GM12874 (cell line): ENCODE measurements around the gene E2F4.

Experiments used
- CTCF ChIP-seq: IDR thresholded peaks from 2 replicates; pipeline ENCODE4 v1.5.1; 2011; ENCODE audit warnings: low read depth, mild to moderate bottlenecking, control low read depth, low read length, moderate library complexity; ENCODE audit not compliant: insufficient read depth

Gene E2F4

GRCh38 chr16:67185651-67186134 lies 6.3 kb upstream of the E2F4 start:
- no peak for TF ChIP-seq CTCF

GRCh38 chr16:67186550-67186950 lies 5.4 kb upstream of the E2F4 start:
- TF ChIP-seq CTCF = no peak

DNA sequence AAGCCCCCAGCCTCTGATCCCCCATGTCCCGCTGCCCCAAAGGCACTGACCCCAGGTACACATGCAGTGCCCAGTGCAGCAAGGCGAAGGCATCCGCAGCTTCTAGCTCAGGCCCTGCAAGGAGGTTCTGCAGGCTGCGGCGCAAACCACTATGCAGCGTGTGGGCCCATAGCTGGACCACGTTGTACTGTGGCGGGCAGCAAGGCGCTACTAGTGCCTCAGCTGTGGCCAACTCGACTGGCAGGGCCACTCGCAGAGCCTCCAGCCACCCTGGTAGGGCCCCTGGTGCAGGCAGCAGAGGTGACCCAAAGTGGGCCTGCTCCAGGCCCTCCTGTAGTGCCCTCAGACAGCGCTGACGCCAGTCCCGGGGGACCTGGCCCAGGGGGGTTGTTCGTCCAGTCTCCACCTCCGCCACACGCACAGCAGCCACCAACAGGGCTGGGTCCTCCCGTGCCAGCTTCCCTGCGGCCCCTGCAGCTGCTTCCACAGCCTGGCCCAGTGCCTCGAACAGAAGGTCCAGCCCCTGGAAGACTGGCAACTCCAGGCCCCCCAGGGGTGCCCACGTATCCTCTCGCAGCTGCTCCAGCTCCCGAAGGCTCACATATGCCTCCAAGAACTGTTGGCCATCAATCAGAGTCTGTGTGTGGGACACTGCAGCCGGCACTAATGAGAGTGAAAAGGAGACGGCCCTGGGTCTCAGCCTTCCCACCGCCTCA lies 4.6 kb upstream of the E2F4 start:
- TF ChIP-seq CTCF = no peak

- TF ChIP-seq CTCF = no peak
Measured at GRCh38 chr16:67188323-67188722, 3.6 kb upstream of the E2F4 start.

- no peak for TF ChIP-seq CTCF
Measured at GRCh38 chr16:67188798-67189197, 3.2 kb upstream of the E2F4 start.

GRCh38 chr16:67190041-67190440 lies 1.9 kb upstream of the E2F4 start, which contains the start of gene EXOC3L1:
TSS of gene EXOC3L1 (minus strand) at chr16:67190136. CDS start at chr16:67189676, 460 bp downstream.
- TF ChIP-seq CTCF = no peak

DNA sequence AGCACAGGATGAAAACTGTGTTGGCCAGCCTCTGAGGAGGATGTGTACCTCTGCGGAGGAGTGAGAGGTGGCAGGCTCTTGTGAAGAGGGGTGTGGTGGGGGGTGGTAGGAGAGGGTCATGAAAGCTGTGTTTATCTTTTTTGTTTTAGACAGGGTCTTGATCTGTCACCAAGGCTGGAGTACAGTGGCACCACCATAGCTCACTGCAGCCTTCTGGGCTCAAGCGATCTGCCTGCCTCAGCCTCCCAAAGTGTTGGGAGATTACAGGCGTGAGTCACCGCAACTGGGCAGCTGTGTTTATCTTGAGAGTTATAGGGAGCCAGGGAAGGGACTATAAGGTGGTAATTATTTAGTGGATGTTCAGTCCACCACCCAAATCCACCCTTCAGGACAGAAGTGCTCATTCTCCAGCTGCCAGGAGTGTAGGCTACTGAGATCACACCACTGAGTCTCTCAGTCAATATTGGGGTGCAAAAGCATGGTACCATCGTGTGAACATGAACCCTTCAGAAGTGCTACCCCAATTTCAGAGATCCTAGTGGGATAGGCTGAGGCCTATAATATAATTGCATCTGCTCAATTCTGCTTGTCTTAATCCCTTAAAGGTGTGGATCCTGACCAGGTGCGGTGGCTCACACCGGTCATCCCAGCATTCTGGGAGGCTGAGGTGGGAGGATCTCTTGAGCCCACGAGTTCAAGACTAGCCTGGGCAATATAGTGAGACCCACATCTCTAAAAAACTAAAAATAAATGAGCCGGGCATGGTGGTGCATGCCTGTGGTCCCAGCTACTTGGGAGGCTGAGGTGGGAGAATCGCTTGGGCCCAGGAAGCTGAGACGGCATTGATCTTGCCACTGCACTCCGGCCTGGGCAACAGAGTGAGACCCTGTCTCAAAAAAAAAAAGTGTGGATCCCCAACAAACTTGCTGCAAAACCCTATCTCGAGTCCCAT lies 1.2 kb upstream of the E2F4 start:
- TF ChIP-seq CTCF = no peak
